Measurements from ENCODE around the gene C2CD2L.
"Not testable (repeated sequence)": the region's sequence is repeated elsewhere in the genome, so short reads cannot be mapped to it uniquely, and the experiment has no call there.

Gene C2CD2L

DNA sequence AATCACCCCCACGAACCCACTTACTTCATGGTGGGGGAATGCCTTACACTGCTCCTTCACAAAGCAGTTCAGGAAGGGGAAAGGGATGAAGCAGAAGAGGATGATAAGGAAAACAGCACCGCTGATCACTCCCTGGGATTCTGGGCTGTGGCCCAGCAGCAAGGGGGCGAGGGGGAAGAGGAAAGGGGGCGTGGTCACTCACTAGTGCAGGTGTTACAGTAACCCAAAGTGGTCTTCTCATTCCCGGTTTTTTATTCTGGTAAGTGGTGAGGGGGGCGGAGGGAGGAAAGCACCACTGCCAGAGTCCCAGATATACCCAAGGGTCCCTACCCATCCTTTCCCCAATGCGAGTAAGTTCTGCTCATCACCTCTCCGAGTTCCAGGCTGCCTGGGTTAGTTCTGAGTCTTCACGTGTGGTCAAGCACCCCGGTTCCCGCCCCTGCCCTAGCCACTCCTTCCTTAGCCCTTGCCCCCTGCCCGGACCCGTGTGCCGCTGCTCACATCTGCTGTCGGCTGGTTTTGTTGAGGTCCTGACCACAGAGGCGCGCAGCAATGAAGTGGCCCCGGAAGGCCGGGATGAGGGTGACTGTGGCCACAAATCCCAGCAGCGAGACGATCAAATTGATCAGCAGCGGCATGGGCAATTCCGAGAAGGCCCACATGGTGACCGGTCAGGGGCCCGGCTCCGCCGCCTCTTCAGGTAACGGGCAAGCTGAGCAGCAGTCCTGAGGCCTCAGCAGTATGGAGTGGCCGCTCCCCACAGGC is 6.0 kb upstream of the C2CD2L start:
- Mint-ChIP-seq H3K9me3 (no peaks in the 10 kb centered on the region), H3K4me3 (peak overlapping the region; percentile 93), H3K36me3 (ENCODE audit: low read depth) (peaks cover 32% of the 10 kb centered on the region), H3K27me3 (ENCODE audit: low read depth) (no peaks in the 10 kb centered on the region), H3K27ac (peak overlapping the region; percentile 97), H3K4me1 (ENCODE audit: low read depth) (peaks cover 30% of the 10 kb centered on the region)
- DNase-seq (ENCODE audit: low spot score) = no peak

DNA sequence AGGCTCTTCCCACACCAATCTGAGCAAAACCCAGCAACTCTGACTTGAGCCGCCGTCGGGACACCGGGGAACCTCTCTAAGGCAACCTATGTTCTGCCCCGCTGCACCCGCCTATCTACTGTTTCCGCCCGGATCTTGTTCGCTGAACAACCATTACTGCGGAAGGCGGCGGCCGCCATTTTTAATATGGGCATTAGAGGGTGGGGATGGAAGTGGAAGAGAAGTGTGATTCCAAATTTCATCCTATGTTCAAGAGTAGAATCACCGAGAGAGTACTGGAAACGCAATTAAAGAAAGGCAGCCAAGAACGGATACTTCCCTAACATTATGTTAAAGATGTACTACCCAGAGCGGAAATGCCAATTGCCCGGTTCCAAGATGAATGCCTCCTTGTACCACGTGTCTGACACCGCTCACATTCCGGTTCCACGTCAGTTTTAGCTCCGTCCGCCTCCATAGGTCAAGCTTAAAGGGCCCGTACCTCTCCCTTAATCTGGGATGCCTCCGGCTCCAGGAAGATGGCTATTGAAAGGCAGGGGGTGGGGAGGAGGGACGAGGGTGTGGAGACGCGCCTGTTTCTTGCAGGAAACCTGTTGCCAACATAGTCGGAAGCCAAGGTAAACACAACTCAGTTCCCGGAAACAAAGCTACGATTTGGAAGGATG is 5.3 kb upstream of the C2CD2L start, which contains the start of gene DPAGT1:
Gene DPAGT1 (minus strand): TSS at position 95 of the 665 bp plus-strand sequence. CDS start 198 bp downstream, outside the sequence.
- H3K4me1 Mint-ChIP-seq (ENCODE audit: low read depth) = peaks cover 36% of the 10 kb centered on the region
- H3K36me3 Mint-ChIP-seq (ENCODE audit: low read depth) = peaks cover 26% of the 10 kb centered on the region
- H3K9me3 Mint-ChIP-seq = no peaks in the 10 kb centered on the region
- DNase-seq (ENCODE audit: low spot score) = peak; percentile 85
- H3K4me3 Mint-ChIP-seq = peak within 1 kb of the TSS; percentile 93
- peak within 1 kb of the TSS; percentile 97 for H3K27ac Mint-ChIP-seq
- no peaks in the 10 kb centered on the region for H3K27me3 Mint-ChIP-seq (ENCODE audit: low read depth)

DNA sequence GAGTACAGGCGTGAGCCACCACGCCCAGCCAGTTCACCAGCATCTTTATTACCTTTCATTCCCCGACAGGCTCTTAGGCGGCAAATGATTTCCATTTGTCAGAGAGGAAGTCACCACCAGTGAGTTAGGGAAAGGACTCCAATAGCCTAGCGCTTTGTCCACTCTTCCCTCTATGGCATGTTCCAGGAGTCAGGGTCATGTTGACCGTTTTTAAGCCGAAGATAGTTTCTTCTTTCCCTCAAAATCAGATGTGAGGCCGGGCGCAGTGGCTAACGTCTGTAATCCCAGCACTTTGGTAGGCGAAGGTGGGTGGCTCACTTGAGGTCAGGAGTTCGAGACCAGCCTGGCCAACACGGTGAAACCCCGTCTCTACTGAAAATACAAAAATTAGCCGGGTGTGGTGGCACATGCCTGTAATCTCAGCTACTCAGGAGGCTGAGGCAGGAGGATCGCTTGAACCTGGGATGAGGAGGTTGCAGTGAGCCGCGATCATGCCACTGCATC is 3.9 kb upstream of the C2CD2L start:
- peaks cover 37% of the 10 kb centered on the region for H3K4me1 Mint-ChIP-seq (ENCODE audit: low read depth)
- DNase-seq (ENCODE audit: low spot score); H3K27ac Mint-ChIP-seq; H3K27me3 Mint-ChIP-seq (ENCODE audit: low read depth); H3K9me3 Mint-ChIP-seq: not testable (repeated sequence)
- peak overlapping the region; percentile 93 for H3K4me3 Mint-ChIP-seq
- H3K36me3 Mint-ChIP-seq (ENCODE audit: low read depth) = peaks cover 15% of the 10 kb centered on the region

DNA sequence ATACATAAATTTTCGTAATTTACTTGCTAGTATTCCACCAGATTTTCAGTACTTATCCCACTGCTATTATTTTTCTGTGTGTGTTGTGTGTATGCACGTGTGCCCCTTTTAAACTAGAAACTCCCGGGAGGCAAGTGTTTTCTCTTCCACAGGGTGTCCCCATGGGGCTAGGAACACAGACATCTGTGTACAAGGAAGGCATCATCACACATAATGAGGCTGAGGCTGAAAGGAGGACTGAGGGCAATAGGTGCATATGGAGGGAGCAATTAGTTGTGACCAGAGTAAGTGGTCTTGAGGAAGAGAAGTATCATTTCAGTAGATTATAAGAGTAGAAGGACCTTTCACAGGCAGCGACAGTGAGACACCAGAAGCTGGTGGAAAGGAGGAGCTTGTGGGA is 3.4 kb upstream of the C2CD2L start:
- DNase-seq (ENCODE audit: low spot score) = no peak

DNA sequence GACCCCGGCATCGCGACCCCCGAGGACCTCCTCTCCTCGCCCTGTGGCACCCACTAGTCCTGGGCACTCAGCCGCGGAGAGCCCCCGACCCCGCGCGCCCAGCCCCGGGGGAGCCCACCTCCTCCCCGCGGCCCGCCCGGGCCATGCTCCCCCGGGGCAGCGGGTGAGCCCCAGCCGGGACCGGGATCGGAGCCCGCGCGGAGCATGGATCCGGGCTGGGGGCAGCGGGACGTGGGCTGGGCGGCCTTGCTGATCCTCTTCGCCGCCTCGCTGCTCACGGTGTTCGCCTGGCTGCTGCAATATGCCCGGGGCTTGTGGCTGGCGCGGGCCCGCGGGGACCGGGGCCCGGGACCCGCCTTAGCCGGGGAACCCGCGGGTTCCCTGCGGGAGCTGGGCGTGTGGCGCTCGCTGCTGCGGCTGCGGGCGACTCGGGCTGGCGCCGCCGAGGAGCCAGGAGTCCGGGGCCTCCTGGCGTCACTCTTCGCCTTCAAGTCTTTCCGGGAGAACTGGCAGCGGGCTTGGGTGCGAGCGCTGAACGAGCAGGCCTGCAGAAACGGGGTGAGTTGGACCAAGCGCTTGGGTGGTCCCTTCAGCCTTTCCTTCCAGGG is 498 bp downstream of the C2CD2L start:
- peaks cover 29% of the 10 kb centered on the region for H3K36me3 Mint-ChIP-seq (ENCODE audit: low read depth)
- no peaks in the 10 kb centered on the region for H3K9me3 Mint-ChIP-seq
- no peak for DNase-seq (ENCODE audit: low spot score)
- peak overlapping the region; percentile 75 for H3K27ac Mint-ChIP-seq
- H3K4me1 Mint-ChIP-seq (ENCODE audit: low read depth) = peaks cover 37% of the 10 kb centered on the region
- H3K27me3 Mint-ChIP-seq (ENCODE audit: low read depth) = no peaks in the 10 kb centered on the region
- peak overlapping the region; percentile 95 for H3K4me3 Mint-ChIP-seq

More for the DNA sequence above, 3.4 kb upstream of the C2CD2L start:
- Mint-ChIP-seq H3K4me1 (ENCODE audit: low read depth) (peaks cover 39% of the 10 kb centered on the region), H3K4me3 (peak overlapping the region; percentile 60), H3K9me3 (no peaks in the 10 kb centered on the region), H3K27me3 (ENCODE audit: low read depth) (no peaks in the 10 kb centered on the region), H3K36me3 (ENCODE audit: low read depth) (peaks cover 13% of the 10 kb centered on the region), H3K27ac (peak overlapping the region; percentile 70)

DNA sequence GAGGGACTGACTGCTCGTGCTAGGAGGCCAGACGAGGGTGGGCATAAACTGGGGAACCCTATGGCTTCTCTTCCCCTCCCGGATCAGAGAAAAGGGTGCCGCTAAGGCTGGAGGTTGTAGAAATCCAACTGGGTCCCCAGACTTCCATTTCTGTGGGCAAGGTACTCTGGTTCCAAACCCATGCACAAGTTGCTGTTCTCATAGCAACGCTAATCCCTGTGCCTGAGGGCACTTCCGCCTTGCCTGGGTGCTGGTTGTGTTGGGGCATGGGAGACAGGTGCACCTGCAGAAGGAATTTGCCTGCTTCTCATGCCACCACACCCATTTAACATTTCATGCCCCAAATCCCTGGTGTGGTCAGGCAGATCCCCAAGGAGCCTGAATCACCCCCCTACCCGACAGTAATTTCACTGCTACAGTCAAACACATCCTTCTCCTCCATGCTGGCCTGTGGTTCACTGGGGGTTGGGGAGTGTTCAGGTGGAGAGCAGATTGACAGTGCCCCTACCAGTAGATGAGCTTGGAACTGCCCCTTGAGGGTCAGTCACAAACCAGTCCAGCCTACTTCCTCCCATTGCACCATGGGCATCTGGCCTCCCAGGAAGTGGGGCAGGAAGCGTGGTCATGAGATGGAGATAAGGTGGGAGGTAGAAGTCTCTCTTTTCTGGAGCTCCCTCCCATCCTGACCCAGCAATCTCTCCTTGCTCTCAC is 1.2 kb downstream of the C2CD2L start:
- Mint-ChIP-seq H3K4me3 (peak overlapping the region; percentile 95), H3K27ac (peak overlapping the region; percentile 75), H3K4me1 (ENCODE audit: low read depth) (peaks cover 39% of the 10 kb centered on the region), H3K27me3 (ENCODE audit: low read depth) (no peaks in the 10 kb centered on the region), H3K9me3 (no peaks in the 10 kb centered on the region), H3K36me3 (ENCODE audit: low read depth) (peaks cover 35% of the 10 kb centered on the region)
- DNase-seq (ENCODE audit: low spot score) = no peak

DNA sequence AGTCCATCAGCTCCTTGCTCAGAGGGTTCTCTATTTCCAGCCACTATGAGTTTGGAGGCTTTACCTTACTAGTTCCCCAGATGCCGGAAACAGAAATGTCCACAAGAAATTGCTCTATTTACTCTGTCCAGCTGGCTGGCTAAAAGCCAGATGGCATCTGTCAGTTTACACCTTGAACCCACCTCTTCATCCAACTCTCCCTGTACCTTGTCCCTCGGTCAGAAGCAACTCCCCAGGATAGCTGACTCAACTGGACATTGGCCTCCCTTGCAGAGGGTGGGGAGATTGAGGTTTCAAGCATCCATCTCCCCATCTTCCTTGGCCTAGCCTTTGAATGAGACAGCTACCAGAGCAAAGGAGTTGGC is 1.7 kb downstream of the C2CD2L start:
- Mint-ChIP-seq H3K4me1 (ENCODE audit: low read depth) (peaks cover 37% of the 10 kb centered on the region), H3K27ac (peak overlapping the region; percentile 75), H3K4me3 (peak overlapping the region; percentile 95), H3K27me3 (ENCODE audit: low read depth) (no peaks in the 10 kb centered on the region), H3K36me3 (ENCODE audit: low read depth) (peaks cover 39% of the 10 kb centered on the region), H3K9me3 (no peaks in the 10 kb centered on the region)
- no peak for DNase-seq (ENCODE audit: low spot score)

DNA sequence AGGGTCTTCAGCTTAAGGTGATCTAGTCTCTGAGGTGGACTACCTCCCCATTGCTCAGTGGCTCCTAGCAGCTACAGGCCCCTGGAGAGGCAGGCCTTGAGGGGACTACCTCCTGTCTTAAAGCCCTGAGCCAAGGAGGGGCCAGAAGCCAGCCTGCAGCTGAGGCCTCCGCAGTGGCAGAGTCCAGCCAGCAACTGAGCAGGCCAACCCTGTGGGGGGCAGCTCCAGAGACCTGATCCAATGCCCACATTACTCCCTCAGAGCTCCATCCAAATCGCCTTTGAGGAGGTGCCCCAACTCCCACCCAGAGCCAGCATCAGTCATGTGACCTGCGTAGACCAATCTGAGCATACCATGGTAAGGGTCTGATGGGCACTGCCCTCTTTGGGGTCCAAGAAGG is 2.7 kb downstream of the C2CD2L start:
- H3K27me3 Mint-ChIP-seq (ENCODE audit: low read depth) = no peaks in the 10 kb centered on the region
- H3K27ac Mint-ChIP-seq = no peak overlapping the region
- no peak for DNase-seq (ENCODE audit: low spot score)
- peak overlapping the region; percentile 95 for H3K4me3 Mint-ChIP-seq
- H3K4me1 Mint-ChIP-seq (ENCODE audit: low read depth) = peaks cover 38% of the 10 kb centered on the region
- H3K9me3 Mint-ChIP-seq = no peaks in the 10 kb centered on the region
- H3K36me3 Mint-ChIP-seq (ENCODE audit: low read depth) = peaks cover 45% of the 10 kb centered on the region

DNA sequence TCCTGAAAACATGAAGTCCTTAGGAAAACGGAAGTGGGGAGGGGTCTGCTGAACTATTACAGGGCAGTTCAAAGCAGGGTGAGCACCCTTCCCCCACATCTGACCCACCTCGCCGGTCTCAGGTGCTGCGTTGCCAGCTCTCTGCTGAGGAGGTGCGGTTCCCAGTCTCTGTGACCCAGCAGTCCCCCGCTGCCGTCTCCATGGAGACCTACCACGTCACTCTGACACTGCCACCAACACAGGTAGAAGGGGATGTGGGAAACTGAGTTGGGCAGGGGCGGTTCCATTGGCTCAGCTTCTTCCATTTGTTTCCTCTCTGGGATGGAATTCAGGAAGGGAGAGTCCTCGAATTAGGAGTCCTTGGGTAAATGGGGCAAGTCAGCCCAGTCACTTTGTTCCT is 3.3 kb downstream of the C2CD2L start:
- H3K4me1 Mint-ChIP-seq (ENCODE audit: low read depth) = peaks cover 39% of the 10 kb centered on the region
- no peak for DNase-seq (ENCODE audit: low spot score)
- H3K9me3 Mint-ChIP-seq = no peaks in the 10 kb centered on the region
- H3K4me3 Mint-ChIP-seq = no peak overlapping the region
- H3K27me3 Mint-ChIP-seq (ENCODE audit: low read depth) = no peaks in the 10 kb centered on the region
- H3K27ac Mint-ChIP-seq = no peak overlapping the region
- peaks cover 48% of the 10 kb centered on the region for H3K36me3 Mint-ChIP-seq (ENCODE audit: low read depth)

DNA sequence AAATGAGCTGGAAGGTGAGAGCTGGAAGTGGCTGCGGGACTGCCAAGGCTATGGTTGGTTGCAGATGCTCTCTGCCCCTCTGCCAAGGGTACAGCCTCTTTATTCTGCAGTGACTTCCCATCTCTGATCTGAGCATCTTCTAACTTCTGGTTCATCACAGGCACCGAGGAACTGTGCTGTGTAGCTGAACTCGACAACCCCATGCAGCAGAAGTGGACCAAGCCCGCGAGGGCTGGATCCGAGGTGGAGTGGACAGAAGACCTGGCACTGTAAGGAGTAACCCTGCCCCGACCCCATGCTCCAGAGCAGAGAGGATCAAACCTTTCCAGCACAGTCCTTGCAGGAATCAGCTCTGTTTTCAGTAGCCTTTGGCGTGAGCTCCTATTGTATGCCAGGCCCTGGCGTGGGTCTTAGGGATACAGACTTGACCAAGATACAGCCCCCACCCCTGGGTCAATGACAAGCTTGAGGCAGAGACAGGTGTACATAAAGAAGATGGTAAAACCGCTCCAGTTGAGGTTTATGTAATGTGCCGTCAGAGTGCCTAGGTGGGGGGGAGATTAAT is 4.3 kb downstream of the C2CD2L start:
- Mint-ChIP-seq H3K27me3 (ENCODE audit: low read depth) (no peaks in the 10 kb centered on the region), H3K4me3 (no peak overlapping the region), H3K9me3 (no peaks in the 10 kb centered on the region), H3K4me1 (ENCODE audit: low read depth) (peaks cover 40% of the 10 kb centered on the region), H3K27ac (no peak overlapping the region), H3K36me3 (ENCODE audit: low read depth) (peaks cover 57% of the 10 kb centered on the region)
- DNase-seq (ENCODE audit: low spot score) = no peak

DNA sequence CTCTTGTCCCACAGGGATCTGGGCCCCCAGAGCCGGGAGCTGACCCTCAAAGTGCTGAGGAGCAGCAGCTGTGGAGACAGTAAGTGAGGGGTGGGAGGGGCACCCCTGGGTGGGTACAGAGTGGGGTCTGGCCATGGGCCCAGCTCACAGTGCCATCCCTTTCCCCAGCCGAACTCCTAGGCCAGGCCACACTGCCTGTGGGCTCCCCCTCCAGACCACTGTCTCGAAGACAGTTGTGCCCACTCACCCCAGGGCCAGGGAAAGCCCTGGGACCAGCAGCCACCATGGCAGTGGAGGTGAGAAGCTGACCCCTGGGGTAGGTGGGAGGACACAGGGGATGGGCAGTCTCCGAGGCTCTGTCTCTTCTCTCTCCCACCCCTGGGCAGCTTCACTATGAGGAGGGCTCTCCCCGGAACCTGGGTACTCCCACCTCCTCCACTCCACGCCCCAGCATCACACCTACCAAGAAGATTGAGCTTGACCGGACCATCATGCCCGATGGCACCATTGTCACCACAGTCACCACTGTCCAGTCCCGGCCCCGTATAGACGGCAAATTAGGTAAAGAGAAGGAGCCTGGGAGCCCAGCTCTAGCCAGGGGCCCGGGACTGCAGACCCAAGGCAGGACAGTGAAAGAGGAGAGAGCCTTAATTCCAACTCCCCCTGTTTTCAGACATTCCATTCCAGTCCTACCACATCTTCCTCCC is 5.3 kb downstream of the C2CD2L start:
- no peaks in the 10 kb centered on the region for H3K27me3 Mint-ChIP-seq (ENCODE audit: low read depth)
- no peak overlapping the region for H3K27ac Mint-ChIP-seq
- DNase-seq (ENCODE audit: low spot score) = no peak
- no peaks in the 10 kb centered on the region for H3K9me3 Mint-ChIP-seq
- no peak overlapping the region for H3K4me3 Mint-ChIP-seq
- peaks cover 65% of the 10 kb centered on the region for H3K36me3 Mint-ChIP-seq (ENCODE audit: low read depth)
- H3K4me1 Mint-ChIP-seq (ENCODE audit: low read depth) = peaks cover 36% of the 10 kb centered on the region

DNA sequence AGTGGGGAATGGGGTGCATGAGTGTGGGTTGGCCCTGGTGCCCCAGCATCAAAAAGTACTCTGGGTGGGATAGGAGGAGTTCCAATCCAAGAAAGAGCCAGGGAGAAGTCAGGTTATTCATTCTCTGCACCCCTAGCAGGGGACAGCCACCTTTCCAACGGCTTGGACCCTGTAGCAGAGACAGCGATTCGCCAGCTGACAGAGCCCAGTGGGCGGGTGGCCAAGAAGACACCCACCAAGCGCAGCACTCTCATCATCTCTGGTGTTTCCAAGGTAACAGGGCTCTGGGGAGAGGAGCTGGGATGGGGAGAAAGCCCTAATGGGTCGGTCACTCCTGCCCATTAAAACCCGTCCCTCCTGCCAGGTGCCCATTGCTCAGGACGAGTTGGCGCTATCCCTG is 6.6 kb downstream of the C2CD2L start:
- Mint-ChIP-seq H3K27me3 (ENCODE audit: low read depth) (no peaks in the 10 kb centered on the region), H3K36me3 (ENCODE audit: low read depth) (peaks cover 69% of the 10 kb centered on the region)

DNA sequence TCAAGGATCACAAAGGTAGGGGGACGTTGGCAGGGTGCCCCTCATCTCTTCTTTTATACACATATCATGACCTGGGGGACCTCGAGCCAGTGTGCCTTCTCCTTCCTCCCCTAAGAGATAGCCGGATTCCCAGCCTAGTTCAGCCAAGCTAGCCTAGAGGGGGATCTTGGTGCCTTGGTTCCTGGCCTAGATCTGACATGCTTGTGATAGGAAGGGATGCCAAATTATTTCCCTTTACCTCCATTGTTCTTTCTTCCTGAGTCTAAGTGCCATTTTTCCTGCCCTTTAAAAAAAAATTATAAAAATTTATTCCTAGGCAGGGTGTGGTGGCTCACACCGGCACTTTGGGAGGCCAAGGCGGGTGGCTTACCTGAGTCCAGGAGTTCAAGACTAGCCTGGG is 7.2 kb downstream of the C2CD2L start:
- peak overlapping the region; percentile 0 for H3K4me3 Mint-ChIP-seq
- no peaks in the 10 kb centered on the region for H3K9me3 Mint-ChIP-seq
- no peak overlapping the region for H3K27ac Mint-ChIP-seq
- H3K27me3 Mint-ChIP-seq (ENCODE audit: low read depth) = no peaks in the 10 kb centered on the region
- peaks cover 25% of the 10 kb centered on the region for H3K4me1 Mint-ChIP-seq (ENCODE audit: low read depth)
- no peak for DNase-seq (ENCODE audit: low spot score)
- peaks cover 67% of the 10 kb centered on the region for H3K36me3 Mint-ChIP-seq (ENCODE audit: low read depth)

More for the DNA sequence above, 6.6 kb downstream of the C2CD2L start:
- peaks cover 31% of the 10 kb centered on the region for H3K4me1 Mint-ChIP-seq (ENCODE audit: low read depth)
- H3K4me3 Mint-ChIP-seq = no peak overlapping the region
- H3K9me3 Mint-ChIP-seq = no peaks in the 10 kb centered on the region
- DNase-seq (ENCODE audit: low spot score) = no peak
- H3K27ac Mint-ChIP-seq = no peak overlapping the region
